Measurements from ENCODE around the gene CALD1.

CALD1 gene, protein sequence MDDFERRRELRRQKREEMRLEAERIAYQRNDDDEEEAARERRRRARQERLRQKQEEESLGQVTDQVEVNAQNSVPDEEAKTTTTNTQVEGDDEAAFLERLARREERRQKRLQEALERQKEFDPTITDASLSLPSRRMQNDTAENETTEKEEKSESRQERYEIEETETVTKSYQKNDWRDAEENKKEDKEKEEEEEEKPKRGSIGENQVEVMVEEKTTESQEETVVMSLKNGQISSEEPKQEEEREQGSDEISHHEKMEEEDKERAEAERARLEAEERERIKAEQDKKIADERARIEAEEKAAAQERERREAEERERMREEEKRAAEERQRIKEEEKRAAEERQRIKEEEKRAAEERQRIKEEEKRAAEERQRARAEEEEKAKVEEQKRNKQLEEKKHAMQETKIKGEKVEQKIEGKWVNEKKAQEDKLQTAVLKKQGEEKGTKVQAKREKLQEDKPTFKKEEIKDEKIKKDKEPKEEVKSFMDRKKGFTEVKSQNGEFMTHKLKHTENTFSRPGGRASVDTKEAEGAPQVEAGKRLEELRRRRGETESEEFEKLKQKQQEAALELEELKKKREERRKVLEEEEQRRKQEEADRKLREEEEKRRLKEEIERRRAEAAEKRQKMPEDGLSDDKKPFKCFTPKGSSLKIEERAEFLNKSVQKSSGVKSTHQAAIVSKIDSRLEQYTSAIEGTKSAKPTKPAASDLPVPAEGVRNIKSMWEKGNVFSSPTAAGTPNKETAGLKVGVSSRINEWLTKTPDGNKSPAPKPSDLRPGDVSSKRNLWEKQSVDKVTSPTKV

DNA sequence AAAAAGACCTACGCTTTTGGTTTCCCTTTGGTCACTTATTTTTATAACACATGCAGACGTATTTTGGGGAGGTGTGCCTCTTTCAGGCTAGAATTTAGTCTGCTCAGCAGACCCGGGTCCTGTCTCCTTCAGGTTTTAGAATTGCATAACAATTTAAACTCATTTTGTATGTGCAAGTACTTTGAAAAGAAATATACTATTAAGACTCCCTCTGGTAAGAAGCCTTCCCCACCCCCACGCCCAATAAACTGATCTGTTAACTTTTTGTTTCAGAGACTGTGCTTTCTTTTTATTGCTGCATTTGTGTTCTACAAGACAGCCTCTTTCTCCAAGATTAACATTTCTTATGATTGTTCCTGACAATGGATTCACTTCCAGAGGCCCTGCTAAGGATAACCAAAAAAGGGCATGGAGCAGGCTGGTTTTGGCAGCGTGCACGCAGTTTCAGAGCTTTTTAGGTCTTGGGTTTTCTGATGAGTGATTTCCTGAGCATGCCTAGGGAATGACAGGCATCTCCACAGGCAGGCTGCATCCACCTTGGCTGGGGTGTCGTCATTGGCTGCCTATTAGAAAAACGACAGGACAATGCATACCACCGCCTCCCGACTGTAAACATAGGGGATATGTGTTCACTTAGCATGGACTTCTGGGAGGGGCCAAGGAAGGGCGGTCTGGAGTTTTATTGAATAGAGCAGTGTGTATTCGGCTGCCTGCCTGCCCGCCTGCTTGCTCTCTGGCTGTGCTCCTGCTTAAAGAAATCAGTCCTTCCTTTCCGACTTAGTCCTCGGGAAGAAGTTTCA lies at the start of gene CALD1:
CALD1 (plus strand) TSS at position 694 of the 800 bp plus-strand sequence. CDS start 88,100 bp downstream, outside the sequence.
- no peak within 1 kb of the TSS for H3K27ac Mint-ChIP-seq (ENCODE audit: low read depth)
- no peaks in the 10 kb centered on the region for H3K36me3 Mint-ChIP-seq (ENCODE audit: insufficient read depth)
- no peaks in the 10 kb centered on the region for H3K4me1 Mint-ChIP-seq
- H3K9me3 Mint-ChIP-seq = no peaks in the 10 kb centered on the region
- H3K4me3 Mint-ChIP-seq = no peak within 1 kb of the TSS
- peaks cover 55% of the 10 kb centered on the region for H3K27me3 Mint-ChIP-seq
- DNase-seq (ENCODE audit: low spot score in 2 of 2) = no peak
- ATAC-seq (replicated peaks; ENCODE audit: extremely low read depth, poor library complexity, severe bottlenecking) = no peak

DNA sequence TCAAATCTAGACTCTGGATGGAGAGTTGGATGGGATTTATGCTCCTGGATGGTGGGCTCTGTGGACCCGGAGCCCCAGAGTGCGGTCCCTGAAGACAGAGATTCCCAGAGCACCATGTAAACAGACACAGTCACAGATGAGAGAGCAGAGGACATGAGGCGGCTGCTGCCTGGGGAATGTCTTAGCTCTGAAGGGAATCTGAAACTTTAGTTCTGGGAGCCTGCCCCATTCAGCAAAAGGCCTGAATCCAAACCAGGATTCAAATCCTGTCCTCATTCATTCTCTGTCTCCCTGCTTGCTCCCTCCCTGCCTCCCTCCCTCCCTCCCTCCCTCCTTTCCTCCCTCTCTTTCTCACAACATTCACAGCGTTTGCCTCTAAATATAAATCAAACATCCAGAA lies 49.5 kb upstream of the CALD1 start:
- ATAC-seq (replicated peaks; ENCODE audit: extremely low read depth, poor library complexity, severe bottlenecking) (no peak), DNase-seq (ENCODE audit: low spot score in 2 of 2) (no peak)
- Mint-ChIP-seq H3K36me3 (ENCODE audit: insufficient read depth) (no peaks in the 10 kb centered on the region), H3K9me3 (no peaks in the 10 kb centered on the region), H3K4me3 (no peak overlapping the region), H3K27ac (ENCODE audit: low read depth) (no peak overlapping the region), H3K27me3 (no peaks in the 10 kb centered on the region), H3K4me1 (no peaks in the 10 kb centered on the region)

DNA sequence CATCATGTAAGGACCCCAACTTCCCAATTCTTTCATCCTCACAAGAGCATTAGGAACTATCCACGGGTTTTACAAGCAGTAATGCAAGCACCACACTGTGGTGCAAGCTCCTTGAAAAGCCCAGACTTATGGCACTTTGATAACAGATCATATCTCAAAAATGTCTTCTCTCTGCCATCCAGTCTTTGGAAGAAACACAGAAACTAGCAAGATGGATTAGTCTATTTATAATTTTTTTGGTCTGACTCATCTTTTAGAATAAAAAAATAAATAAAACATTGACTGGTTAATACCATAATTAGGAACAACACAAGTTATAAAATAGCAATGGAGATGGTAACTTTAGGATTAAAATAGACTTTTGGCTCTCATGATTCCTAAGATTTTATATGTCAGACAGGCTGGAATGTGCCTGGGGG lies 49.0 kb upstream of the CALD1 start:
- no peak overlapping the region for H3K27ac Mint-ChIP-seq (ENCODE audit: low read depth)
- no peak overlapping the region for H3K4me3 Mint-ChIP-seq
- no peaks in the 10 kb centered on the region for H3K4me1 Mint-ChIP-seq
- no peaks in the 10 kb centered on the region for H3K36me3 Mint-ChIP-seq (ENCODE audit: insufficient read depth)
- DNase-seq (ENCODE audit: low spot score in 2 of 2) (no peak), ATAC-seq (replicated peaks; ENCODE audit: extremely low read depth, poor library complexity, severe bottlenecking) (no peak)
- no peaks in the 10 kb centered on the region for H3K27me3 Mint-ChIP-seq
- no peaks in the 10 kb centered on the region for H3K9me3 Mint-ChIP-seq

DNA sequence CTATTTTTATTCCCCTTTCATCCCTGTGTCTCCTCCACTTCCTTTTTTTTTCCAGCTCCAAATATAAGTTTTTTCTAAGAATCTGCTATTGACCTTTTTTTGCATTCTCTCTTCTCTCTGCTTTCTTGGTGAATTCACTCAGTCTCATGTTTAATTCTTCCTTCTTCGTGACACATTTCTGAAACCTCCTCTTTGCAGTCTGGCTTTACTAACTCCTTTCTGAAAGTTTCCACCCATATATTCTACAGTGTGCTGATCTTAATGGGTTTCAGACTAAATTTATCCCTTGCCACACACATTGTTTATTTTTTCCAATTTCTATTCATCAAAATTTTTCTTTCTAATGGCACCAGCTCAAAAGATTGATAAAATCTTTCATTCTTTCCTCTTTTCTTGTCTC lies 47.8 kb upstream of the CALD1 start:
- H3K27ac Mint-ChIP-seq (ENCODE audit: low read depth) = no peak overlapping the region
- H3K36me3 Mint-ChIP-seq (ENCODE audit: insufficient read depth) = no peaks in the 10 kb centered on the region
- no peaks in the 10 kb centered on the region for H3K9me3 Mint-ChIP-seq
- ATAC-seq (replicated peaks; ENCODE audit: extremely low read depth, poor library complexity, severe bottlenecking) (no peak), DNase-seq (ENCODE audit: low spot score in 2 of 2) (no peak)
- no peaks in the 10 kb centered on the region for H3K4me1 Mint-ChIP-seq
- no peak overlapping the region for H3K4me3 Mint-ChIP-seq
- peaks cover 4% of the 10 kb centered on the region for H3K27me3 Mint-ChIP-seq

DNA sequence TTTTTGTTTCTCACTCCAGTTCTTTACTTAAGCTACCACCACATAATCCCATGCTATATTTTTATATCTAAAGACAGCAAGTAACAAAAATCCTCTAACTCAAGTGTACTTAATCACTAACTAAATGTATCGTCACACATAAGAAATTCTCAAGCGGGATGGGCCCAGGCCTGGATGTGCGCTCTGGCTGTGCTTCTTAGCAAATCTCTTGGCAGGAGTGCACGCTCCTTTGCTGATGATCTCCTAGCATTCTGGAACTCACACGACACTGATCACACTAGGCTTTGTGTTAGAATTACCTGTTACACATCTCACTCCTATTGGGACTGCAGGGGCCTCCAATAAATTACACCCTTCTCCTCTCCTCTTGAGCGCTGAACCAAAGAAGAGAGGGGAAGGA lies 46.7 kb upstream of the CALD1 start:
- H3K27me3 Mint-ChIP-seq = peaks cover 14% of the 10 kb centered on the region
- no peaks in the 10 kb centered on the region for H3K36me3 Mint-ChIP-seq (ENCODE audit: insufficient read depth)
- no peaks in the 10 kb centered on the region for H3K4me1 Mint-ChIP-seq
- H3K4me3 Mint-ChIP-seq = no peak overlapping the region
- no peak overlapping the region for H3K27ac Mint-ChIP-seq (ENCODE audit: low read depth)
- H3K9me3 Mint-ChIP-seq = no peaks in the 10 kb centered on the region
- DNase-seq (ENCODE audit: low spot score in 2 of 2) (no peak), ATAC-seq (replicated peaks; ENCODE audit: extremely low read depth, poor library complexity, severe bottlenecking) (no peak)

DNA sequence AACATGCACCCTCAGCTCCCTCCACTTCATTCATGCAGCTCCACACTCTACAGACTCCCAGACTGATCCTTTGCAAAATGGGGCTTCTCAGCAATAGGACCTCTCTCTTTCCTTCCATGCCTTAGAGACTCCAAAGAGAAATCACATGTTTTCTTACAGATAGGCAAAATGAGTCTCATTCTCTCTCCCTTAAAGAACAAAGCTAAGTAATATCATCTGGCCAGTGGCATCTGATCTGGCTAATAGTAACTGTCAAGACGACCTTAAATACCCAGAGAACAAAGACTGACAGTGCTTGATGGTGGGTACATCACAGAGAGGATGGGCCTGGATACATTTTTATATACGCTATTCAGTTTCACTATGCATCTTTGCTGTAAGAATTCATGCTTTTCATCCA lies 43.1 kb upstream of the CALD1 start:
- no peak overlapping the region for H3K27ac Mint-ChIP-seq (ENCODE audit: low read depth)
- ATAC-seq (replicated peaks; ENCODE audit: extremely low read depth, poor library complexity, severe bottlenecking) (no peak), DNase-seq (ENCODE audit: low spot score in 2 of 2) (no peak)
- no peaks in the 10 kb centered on the region for H3K9me3 Mint-ChIP-seq
- peaks cover 47% of the 10 kb centered on the region for H3K27me3 Mint-ChIP-seq
- no peaks in the 10 kb centered on the region for H3K4me1 Mint-ChIP-seq
- H3K36me3 Mint-ChIP-seq (ENCODE audit: insufficient read depth) = no peaks in the 10 kb centered on the region
- no peak overlapping the region for H3K4me3 Mint-ChIP-seq

DNA sequence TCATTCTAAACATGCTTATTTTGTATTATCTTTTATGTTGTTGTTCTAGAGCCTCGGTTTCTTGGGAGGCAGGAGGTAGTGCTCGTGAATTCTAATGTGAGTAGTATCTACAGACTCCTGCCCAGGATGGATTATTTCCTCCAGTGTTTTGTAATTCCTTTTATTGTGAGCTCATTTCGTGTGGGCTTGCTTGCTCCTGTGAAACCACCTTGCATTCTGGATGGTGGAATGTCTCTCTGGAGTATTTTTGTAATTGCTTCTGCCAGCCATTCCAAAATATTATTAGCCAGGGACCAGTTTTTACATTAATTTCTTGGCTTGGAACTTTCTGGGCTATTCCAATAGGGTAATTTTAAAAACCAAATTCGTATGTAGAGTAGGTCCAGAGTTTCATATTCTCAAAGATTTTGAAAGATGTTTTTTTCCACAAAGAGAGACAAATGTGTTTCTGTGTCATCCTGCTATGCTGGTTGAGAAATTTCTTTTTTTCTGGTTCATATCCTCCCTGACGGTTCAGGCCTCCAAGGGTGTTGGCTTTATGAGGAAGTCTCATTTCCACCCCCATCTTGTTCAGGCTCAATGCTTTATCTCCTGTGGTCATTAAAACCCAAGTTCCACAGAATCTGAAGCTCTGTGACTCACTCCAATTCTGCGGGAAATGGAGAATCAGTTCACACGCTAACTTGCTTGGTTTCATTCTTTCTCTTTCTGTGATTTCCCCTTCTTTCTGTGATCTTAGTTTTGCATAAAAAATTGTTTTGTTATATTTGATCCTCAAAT lies 41.7 kb upstream of the CALD1 start:
- Mint-ChIP-seq H3K36me3 (ENCODE audit: insufficient read depth) (peaks cover 1% of the 10 kb centered on the region), H3K9me3 (no peaks in the 10 kb centered on the region), H3K4me1 (no peaks in the 10 kb centered on the region), H3K27ac (ENCODE audit: low read depth) (no peak overlapping the region), H3K4me3 (no peak overlapping the region), H3K27me3 (peaks cover 48% of the 10 kb centered on the region)
- no peak for ATAC-seq (replicated peaks; ENCODE audit: extremely low read depth, poor library complexity, severe bottlenecking)
- no peak for DNase-seq (ENCODE audit: low spot score in 2 of 2)

DNA sequence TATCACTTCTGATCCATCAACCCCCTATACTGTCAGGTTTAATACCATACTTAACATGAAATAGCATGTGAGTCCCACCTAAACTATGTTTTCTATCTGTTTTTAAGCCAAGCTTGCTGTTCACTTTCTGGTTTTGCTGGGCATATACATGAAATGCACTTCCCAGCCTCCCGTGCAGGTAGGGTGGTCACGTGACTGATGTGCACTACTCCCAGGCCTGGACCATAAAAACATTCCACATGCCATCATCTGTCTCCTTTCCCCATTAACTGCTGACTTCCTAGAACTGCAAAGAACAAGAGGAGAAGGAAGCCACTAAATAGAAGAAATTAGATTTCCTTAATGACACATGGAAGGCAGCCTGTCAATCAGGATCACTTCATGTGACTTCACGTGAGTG lies 40.1 kb upstream of the CALD1 start:
- H3K9me3 Mint-ChIP-seq = no peaks in the 10 kb centered on the region
- H3K27me3 Mint-ChIP-seq = peaks cover 48% of the 10 kb centered on the region
- peaks cover 1% of the 10 kb centered on the region for H3K36me3 Mint-ChIP-seq (ENCODE audit: insufficient read depth)
- no peak overlapping the region for H3K4me3 Mint-ChIP-seq
- DNase-seq (ENCODE audit: low spot score in 2 of 2) (no peak), ATAC-seq (replicated peaks; ENCODE audit: extremely low read depth, poor library complexity, severe bottlenecking) (no peak)
- H3K27ac Mint-ChIP-seq (ENCODE audit: low read depth) = no peak overlapping the region
- H3K4me1 Mint-ChIP-seq = no peaks in the 10 kb centered on the region

DNA sequence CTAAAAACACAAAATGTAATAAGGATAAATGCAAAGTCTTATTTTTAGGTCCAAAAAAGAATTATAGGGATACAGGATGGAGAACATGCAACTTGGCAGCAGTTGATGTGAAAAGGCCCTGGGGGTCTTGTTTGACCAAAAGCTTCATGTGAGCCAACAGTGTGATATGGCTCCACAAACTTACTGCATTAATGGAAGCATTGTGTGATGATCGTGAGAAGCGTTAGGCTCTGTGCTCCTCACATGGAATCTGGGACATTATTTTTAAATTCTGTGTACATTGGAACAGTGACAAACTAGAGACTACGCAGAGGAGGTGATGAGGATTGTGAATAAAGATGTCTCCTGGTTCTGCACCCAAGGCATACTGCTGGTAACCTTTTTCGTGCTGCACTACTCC lies 39.1 kb upstream of the CALD1 start:
- peaks cover 56% of the 10 kb centered on the region for H3K27me3 Mint-ChIP-seq
- ATAC-seq (replicated peaks; ENCODE audit: extremely low read depth, poor library complexity, severe bottlenecking) (no peak), DNase-seq (ENCODE audit: low spot score in 2 of 2) (no peak)
- no peak overlapping the region for H3K27ac Mint-ChIP-seq (ENCODE audit: low read depth)
- no peaks in the 10 kb centered on the region for H3K9me3 Mint-ChIP-seq
- H3K4me1 Mint-ChIP-seq = no peaks in the 10 kb centered on the region
- no peak overlapping the region for H3K4me3 Mint-ChIP-seq
- H3K36me3 Mint-ChIP-seq (ENCODE audit: insufficient read depth) = peaks cover 1% of the 10 kb centered on the region

DNA sequence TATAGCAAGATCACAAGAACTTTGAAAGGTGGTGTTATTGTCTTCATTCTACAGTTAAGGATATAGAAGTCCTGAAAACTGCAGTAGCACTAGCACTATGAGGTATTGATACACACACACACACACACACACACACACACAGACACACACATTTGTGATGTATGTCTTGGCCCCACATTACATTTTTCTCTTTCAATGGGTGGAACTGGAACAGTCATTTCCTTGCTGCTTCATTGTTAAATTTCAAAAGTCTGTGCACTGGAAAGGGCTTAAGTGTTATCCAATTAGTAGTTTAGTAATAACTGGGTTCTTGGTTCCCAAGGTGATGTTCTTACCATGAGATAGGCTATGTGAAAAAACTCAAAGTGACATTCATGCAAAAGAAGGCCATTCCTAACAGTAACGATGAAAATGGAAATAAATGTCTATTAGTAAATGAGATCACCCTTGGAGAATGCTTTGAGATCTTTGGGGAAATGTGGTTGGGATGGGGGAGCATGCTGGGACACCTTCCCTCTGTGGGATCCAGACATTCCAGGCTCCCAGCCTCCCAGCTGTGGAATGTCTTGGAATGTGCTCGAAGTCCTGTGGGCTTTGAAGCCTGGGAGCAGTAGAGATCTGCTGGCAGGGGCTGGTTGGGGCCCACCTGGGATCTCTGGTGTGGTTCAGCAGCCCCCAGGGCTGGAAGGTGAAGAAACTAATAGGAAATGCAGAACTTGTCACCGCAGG lies 37.4 kb upstream of the CALD1 start:
- no peaks in the 10 kb centered on the region for H3K9me3 Mint-ChIP-seq
- no peak for DNase-seq (ENCODE audit: low spot score in 2 of 2)
- H3K27ac Mint-ChIP-seq (ENCODE audit: low read depth) = no peak overlapping the region
- no peaks in the 10 kb centered on the region for H3K4me1 Mint-ChIP-seq
- no peak for ATAC-seq (replicated peaks; ENCODE audit: extremely low read depth, poor library complexity, severe bottlenecking)
- H3K4me3 Mint-ChIP-seq = no peak overlapping the region
- H3K36me3 Mint-ChIP-seq (ENCODE audit: insufficient read depth) = peaks cover 1% of the 10 kb centered on the region
- peaks cover 64% of the 10 kb centered on the region for H3K27me3 Mint-ChIP-seq

DNA sequence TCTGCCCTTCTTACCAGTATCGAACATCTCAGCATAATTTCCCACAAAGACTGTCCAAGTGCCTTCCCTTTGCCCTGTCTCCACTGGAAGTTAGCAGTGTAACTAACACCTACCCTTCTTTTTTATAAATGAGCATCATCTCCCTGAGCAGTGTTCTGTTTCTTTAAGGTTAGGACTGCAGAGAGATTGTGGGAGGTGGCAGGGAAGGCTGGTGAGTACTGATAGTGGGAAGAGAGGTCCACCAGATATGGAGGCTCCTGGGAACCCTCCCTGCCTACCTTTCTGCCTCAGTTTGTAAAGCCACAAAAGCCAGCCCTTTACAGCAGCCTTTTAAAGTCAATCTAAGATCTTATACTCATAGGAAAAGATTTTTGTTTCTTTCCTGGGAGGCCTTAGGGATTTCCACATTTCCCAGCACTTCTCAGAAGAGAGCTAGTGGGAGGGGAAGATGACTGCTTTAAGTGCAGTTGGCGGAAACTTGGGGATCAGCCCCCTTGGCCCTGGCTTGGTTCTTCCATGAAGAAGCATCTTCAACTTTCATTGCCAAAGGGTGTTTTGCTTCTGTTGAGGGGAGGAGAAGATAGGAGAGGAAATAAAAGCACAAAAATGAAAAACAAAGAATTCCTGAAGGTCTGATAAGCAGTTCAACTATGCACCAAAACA lies 36.6 kb upstream of the CALD1 start:
- Mint-ChIP-seq H3K4me3 (no peak overlapping the region), H3K27me3 (peaks cover 66% of the 10 kb centered on the region), H3K27ac (ENCODE audit: low read depth) (no peak overlapping the region), H3K4me1 (no peaks in the 10 kb centered on the region), H3K36me3 (ENCODE audit: insufficient read depth) (peaks cover 1% of the 10 kb centered on the region), H3K9me3 (no peaks in the 10 kb centered on the region)
- ATAC-seq (replicated peaks; ENCODE audit: extremely low read depth, poor library complexity, severe bottlenecking) (no peak), DNase-seq (ENCODE audit: low spot score in 2 of 2) (no peak)

Measured in central memory CD8-positive, alpha-beta T cell (primary cell).